HG02973 (cell line): Measurements from ENCODE around the gene MRPL1.
"Not testable (repeated sequence)": the region's sequence is repeated elsewhere in the genome, so short reads cannot be mapped to it uniquely, and the experiment has no call there.

Source experiments
- ATAC-seq: cut with Tn5 transposase; IDR thresholded peaks from one replicate; pipeline ENCODE4 v1.9.1; 2021; ENCODE audit warnings: moderate library complexity; ENCODE audit not compliant: unreplicated experiment

The MRPL1 gene

GRCh38 chr4:77911842-77912450 is 49.3 kb downstream of the MRPL1 start:
- peak; percentile 58 for ATAC-seq

GRCh38 chr4:77913348-77913747 is 50.7 kb downstream of the MRPL1 start:
- ATAC-seq = no peak

- no peak for ATAC-seq
Measured at GRCh38 chr4:77917075-77917474, 54.4 kb downstream of the MRPL1 start.

- ATAC-seq = no peak
Measured at GRCh38 chr4:77917601-77918000, 55.0 kb downstream of the MRPL1 start.

GRCh38 chr4:77920371-77920770 is 57.7 kb downstream of the MRPL1 start:
- ATAC-seq = no peak

- ATAC-seq = no peak
Measured at GRCh38 chr4:77921701-77922100, 59.1 kb downstream of the MRPL1 start.

- no peak for ATAC-seq
Measured at GRCh38 chr4:77922158-77923094, 59.8 kb downstream of the MRPL1 start.

- ATAC-seq = no peak
Measured at GRCh38 chr4:77927991-77928925, 65.6 kb downstream of the MRPL1 start.

GRCh38 chr4:77930154-77930639 is 67.6 kb downstream of the MRPL1 start:
- ATAC-seq = no peak

- ATAC-seq = no peak
Measured at GRCh38 chr4:77930876-77931275, 68.2 kb downstream of the MRPL1 start.

GRCh38 chr4:77931452-77932135 is 69.0 kb downstream of the MRPL1 start:
- ATAC-seq = no peak

- no peak for ATAC-seq
Measured at GRCh38 chr4:77938560-77938959, 75.9 kb downstream of the MRPL1 start.

- not testable (repeated sequence) for ATAC-seq
Measured at GRCh38 chr4:77945929-77946328, 83.3 kb downstream of the MRPL1 start.

GRCh38 chr4:77950203-77950602 is 87.6 kb downstream of the MRPL1 start:
- no peak for ATAC-seq

GRCh38 chr4:77952457-77952856 is 89.8 kb downstream of the MRPL1 start:
- ATAC-seq = no peak

GRCh38 chr4:77954690-77955089 is 92.1 kb downstream of the MRPL1 start:
- ATAC-seq = no peak

- ATAC-seq = no peak
Measured at GRCh38 chr4:77956917-77957316, 94.3 kb downstream of the MRPL1 start.

- ATAC-seq = no peak
Measured at GRCh38 chr4:77958897-77959296, 96.3 kb downstream of the MRPL1 start.

GRCh38 chr4:77959566-77960338 is 97.1 kb downstream of the MRPL1 start:
- no peak for ATAC-seq

GRCh38 chr4:77960367-77960766 is 97.7 kb downstream of the MRPL1 start:
- ATAC-seq = no peak
